ENCODE data around the gene HOXD11.

DNA sequence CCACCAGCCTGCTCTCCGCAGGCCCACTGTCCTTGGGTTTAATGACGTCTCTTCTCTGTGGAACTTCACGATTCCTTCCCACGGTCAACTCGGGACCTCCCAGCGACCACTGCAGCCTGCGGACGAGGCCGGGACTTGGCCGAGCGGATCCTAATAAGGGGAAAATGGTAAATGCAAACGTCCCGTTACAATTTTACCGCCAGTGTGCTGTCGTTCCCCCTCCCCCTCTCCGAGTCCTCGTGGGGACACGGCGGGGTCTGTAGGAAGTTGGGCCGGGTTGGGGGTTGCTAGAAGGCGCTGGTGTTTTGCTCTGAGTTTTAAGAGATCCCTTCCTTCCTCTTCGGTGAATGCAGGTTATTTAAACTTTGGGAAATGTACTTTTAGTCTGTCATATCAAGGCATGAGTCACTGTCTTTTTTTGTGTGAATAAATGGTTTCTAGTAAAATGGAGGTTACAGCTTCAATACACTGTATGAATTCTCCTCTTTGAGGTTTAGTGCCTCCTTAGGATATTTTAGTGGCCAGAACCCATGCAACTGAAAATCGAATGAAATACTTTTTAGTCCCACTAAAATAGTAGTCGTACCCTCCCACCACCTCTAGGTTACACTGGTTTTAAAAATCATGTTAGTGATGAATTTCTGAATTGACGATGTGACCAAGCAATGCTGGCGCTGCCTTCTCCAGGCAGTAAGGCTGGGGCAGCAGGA is 2.3 kb downstream of the HOXD11 start:
- TF ChIP-seq EGR1 (IDR thresholded peaks at IDR 0.05) (no peak), CEBPB (IDR thresholded peaks at IDR 0.05) (no peak), NFIC (IDR thresholded peaks at IDR 0.05) (no peak), MAX (IDR thresholded peaks at IDR 0.05) (no peak), EP300 (IDR thresholded peaks at IDR 0.05; ENCODE audit: borderline replicate concordance) (no peak), YY1 (IDR thresholded peaks at IDR 0.05; ENCODE audit: low read depth) (no peak), TAF1 (IDR thresholded peaks at IDR 0.05; ENCODE audit: low read depth) (no peak), RAD21 (IDR thresholded peaks at IDR 0.05; ENCODE audit: low read depth) (no peak), ZBTB7A (IDR thresholded peaks at IDR 0.05; ENCODE audit: low read depth) (no peak), TEAD4 (IDR thresholded peaks at IDR 0.05) (no peak), REST (IDR thresholded peaks at IDR 0.05; ENCODE audit: low read depth) (no peak), CREB1 (IDR thresholded peaks at IDR 0.05; ENCODE audit: low read depth) (no peak), TCF12 (IDR thresholded peaks at IDR 0.05; ENCODE audit: low read depth) (no peak), FOXM1 (IDR thresholded peaks at IDR 0.05; ENCODE audit: borderline replicate concordance, low read depth) (no peak)

All from Ishikawa (cell line).